Sciatic nerve (tissue), 2 donors: ENCODE results near the gene SPEN. TPM values are rescaled to one million over a fixed set of nuclear protein-coding genes. Genes with fewer than 3 reads are reported as not detected.
"Not testable (repeated sequence)": the region's sequence is repeated elsewhere in the genome, so short reads cannot be mapped to it uniquely, and the experiment has no call there.

Experiments
- ATAC-seq: fragments of 200-7000 bp; cut with Tn5 transposase; one replicate; pipeline ENCODE4 v1.9.1; 2020; ENCODE audit warnings: mild to moderate bottlenecking, moderate library complexity
- DNase-seq: peaks from one replicate; pipeline ENCODE4 v3.0.0-alpha.2; 2020; ENCODE audit warnings: low spot score
- intact Hi-C: fragments of 100-400 bp; cut with DNase I; formaldehyde crosslinking; loops from one replicate; pipeline ENCODE4 v1.14.2; 2022
- total RNA-seq: library from RNA; stranded (reverse); fragmentation: NEBNext Ultra II Directional; extraction: Animal tissue kit (Norgen Biotek cat#: 25700); gene quantifications from one replicate; pipeline ENCODE4 v1.2.1, GENCODE V29; 2021
- donor health status: DM: no; HTN: no; CAD: no.
- donor health status: DM: no; HTN: no; CAD: no.

The SPEN gene
- total RNA-seq, 1 donor from 2014 or later = 97.7 TPM

GRCh38 chr1:15963968-15964648 is 116.6 kb downstream of the SPEN start:
- DNase-seq = no peak
- intact Hi-C loops = no loop called here
- ATAC-seq = no peak

GRCh38 chr1:15965228-15965767 is 117.8 kb downstream of the SPEN start:
- intact Hi-C loops = no loop called here
- ATAC-seq (peak; percentile 83), DNase-seq (no peak)

- ATAC-seq = peak; percentile 62
- intact Hi-C loops = no loop called here
- no peak for DNase-seq
Observed at GRCh38 chr1:15966081-15966955, 118.8 kb downstream of the SPEN start.

- no peak for ATAC-seq
- no peak for DNase-seq
- intact Hi-C loops = no loop called here
Observed at GRCh38 chr1:15966956-15967344, 119.4 kb downstream of the SPEN start.

- intact Hi-C loops = no loop called here
- DNase-seq = no peak
- ATAC-seq = no peak
Observed at GRCh38 chr1:15968172-15968571, 120.7 kb downstream of the SPEN start.

- no peak for ATAC-seq
- no peak for DNase-seq
- intact Hi-C loops = no loop called here
Observed at GRCh38 chr1:15969321-15969880, 121.9 kb downstream of the SPEN start.

- ATAC-seq = no peak
- intact Hi-C loops = no loop called here
- DNase-seq = no peak
Observed at GRCh38 chr1:15970911-15971310, 123.4 kb downstream of the SPEN start.

GRCh38 chr1:15972409-15972808 is 124.9 kb downstream of the SPEN start:
- ATAC-seq (no peak), DNase-seq (no peak)
- intact Hi-C loops = no loop called here

GRCh38 chr1:15973772-15974171 is 126.3 kb downstream of the SPEN start:
- intact Hi-C loops = no loop called here
- no peak for ATAC-seq
- DNase-seq = no peak

GRCh38 chr1:15974855-15975254 is 127.3 kb downstream of the SPEN start:
- no peak for DNase-seq
- intact Hi-C loops = no loop called here
- no peak for ATAC-seq

GRCh38 chr1:15975358-15975804 is 127.9 kb downstream of the SPEN start:
- peak; percentile 29 for ATAC-seq
- intact Hi-C loops = no loop called here
- DNase-seq = no peak

- intact Hi-C loops = no loop called here
- ATAC-seq = peak; percentile 99
- peak; percentile 97 for DNase-seq
Observed at GRCh38 chr1:15975805-15976680, 128.5 kb downstream of the SPEN start, which contains the start of gene ZBTB17. Gene ZBTB17 (minus strand): TSS chr1:15976101. CDS start chr1:15948495, 27,606 bp downstream.

- DNase-seq, ATAC-seq, intact Hi-C loops: not testable (repeated sequence)
Observed at GRCh38 chr1:15977947-15978346, 130.4 kb downstream of the SPEN start.

- intact Hi-C loops = no loop called here
- no peak for DNase-seq
- ATAC-seq = no peak
Observed at GRCh38 chr1:15981679-15982078, 134.2 kb downstream of the SPEN start.

- DNase-seq (no peak), ATAC-seq (peak; percentile 54)
- intact Hi-C loops = no loop called here
Observed at GRCh38 chr1:15983275-15983674, 135.8 kb downstream of the SPEN start.

GRCh38 chr1:15985611-15986297 is 138.2 kb downstream of the SPEN start:
- intact Hi-C loops = no loop called here
- no peak for DNase-seq
- no peak for ATAC-seq

GRCh38 chr1:15988856-15989736 is 141.6 kb downstream of the SPEN start:
- intact Hi-C loops = no loop called here

More at GRCh38 chr1:15988856-15989736, 141.6 kb downstream of the SPEN start:
- ATAC-seq (no peak), DNase-seq (no peak)
